Mucosa of descending colon (tissue), 3 donors: Measurements from ENCODE around the gene NHS. TPM values are rescaled to one million over a fixed set of nuclear protein-coding genes. Genes with fewer than 3 reads are reported as not detected.
"Not testable (repeated sequence)": the region's sequence is repeated elsewhere in the genome, so short reads cannot be mapped to it uniquely, and the experiment has no call there.

Experiments used
- ATAC-seq: fragments of 200-7000 bp; cut with Tn5 transposase; one replicate; pipeline ENCODE4 v1.9.1; 2020; ENCODE audit warnings: mild to moderate bottlenecking, moderate library complexity
- DNase-seq, 3 donors: peaks; one replicate each; pipeline ENCODE4 v3.0.0-alpha.2; 2020
- H3K36me3 ChIP-seq: fragments of 200-600 bp; one replicate; pipeline ENCODE4 v1.8.0; 2021; ENCODE audit warnings: low read depth, mild to moderate bottlenecking
- H3K4me1 ChIP-seq: fragments of 200-600 bp; one replicate; pipeline ENCODE4 v1.8.0; 2021; ENCODE audit warnings: low read depth, mild to moderate bottlenecking
- H3K4me3 ChIP-seq: fragments of 200-600 bp; one replicate; pipeline ENCODE4 v1.8.0; 2021; ENCODE audit warnings: mild to moderate bottlenecking
- H3K9me3 ChIP-seq: fragments of 200-600 bp; one replicate; pipeline ENCODE4 v1.8.0; 2021; ENCODE audit warnings: mild to moderate bottlenecking
- CTCF ChIP-seq: fragments of 200-600 bp; IDR thresholded peaks from one replicate; pipeline ENCODE4 v1.8.0; 2022; ENCODE audit warnings: antibody characterized with exemption, mild to moderate bottlenecking
- intact Hi-C, 2 donors: fragments of 100-400 bp; cut with DNase I in 1 of 2; cut with micrococcal nuclease in 1 of 2; formaldehyde crosslinking; loops; one replicate each; pipeline versions ENCODE4 v1.11.0 to v1.11.1; 2022; cut with DNase I, micrococcal nuclease
- total RNA-seq, 3 donors: library from RNA; stranded (reverse); fragmentation: NEBNext Ultra II Directional in 2 of 3; extraction: Animal tissue kit (Norgen Biotek cat#: 25700) in 2 of 3; gene quantifications; one replicate each; pipeline versions ENCODE4 v1.2.1 to v1.2.4, GENCODE V29; 2021 to 2023
- donor health status: DM: no; HTN: no; CAD: no; lungs with moderate emphysema.
- donor health status: DM: no; HTN: no; CAD: no.
- donor health status: DM: no; HTN: yes; CAD: no.

The NHS gene
- total RNA-seq, 3 donors from 2014 or later, result 1.8 to 11.7 (median 2.1) TPM

DNA sequence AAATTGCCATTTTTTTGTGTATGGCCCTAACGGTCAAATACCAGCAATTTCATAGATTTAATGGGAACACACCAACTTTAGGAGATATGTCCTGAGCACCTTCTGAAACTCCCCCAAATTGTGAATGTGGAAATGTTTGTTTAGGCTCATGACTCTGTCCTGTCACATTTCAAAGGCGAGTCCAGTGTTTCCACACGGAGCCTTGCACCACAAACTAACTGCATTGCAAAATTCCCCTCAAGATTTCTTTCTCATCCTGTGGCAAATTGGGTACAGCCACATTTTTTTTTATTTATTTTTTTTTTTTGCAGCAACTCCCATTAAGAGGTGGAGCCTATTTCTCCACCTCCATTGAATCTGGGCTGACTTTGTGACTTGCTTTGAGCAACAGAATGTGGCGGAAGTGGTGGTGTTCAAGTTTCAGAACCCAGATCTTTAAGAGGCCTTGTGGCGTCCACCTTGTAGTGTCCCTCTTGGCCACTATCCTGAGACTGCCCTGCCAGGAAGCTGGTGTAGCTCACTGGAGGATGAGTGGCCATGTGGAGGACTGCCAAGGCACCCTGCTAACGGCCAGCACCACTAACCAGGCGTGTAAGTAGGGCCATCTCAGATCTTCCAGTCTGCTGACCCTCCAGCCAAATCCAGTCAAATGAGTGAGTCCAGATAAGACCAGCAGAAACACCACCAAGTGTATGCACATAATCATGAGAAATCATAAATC, 189.8 kb downstream of the NHS start:
- Histone ChIP-seq H3K36me3 (no peaks in the 10 kb centered on the region), H3K9me3 (no peaks in the 10 kb centered on the region), H3K4me3 (no peak overlapping the region), H3K4me1 (no peaks in the 10 kb centered on the region)
- DNase-seq (no peak), ATAC-seq (no peak)
- no peak for TF ChIP-seq CTCF
- intact Hi-C loops, result no loop called here

- TF ChIP-seq CTCF, result no peak
- Histone ChIP-seq H3K4me1 (no peaks in the 10 kb centered on the region), H3K4me3 (no peak overlapping the region), H3K36me3 (no peaks in the 10 kb centered on the region), H3K9me3 (no peaks in the 10 kb centered on the region)
- intact Hi-C loops, result no loop called here
- DNase-seq (no peak), ATAC-seq (no peak)
These were observed 191.7 kb downstream of the NHS start for GRCh38 chrX:17566740-17567139.

DNA sequence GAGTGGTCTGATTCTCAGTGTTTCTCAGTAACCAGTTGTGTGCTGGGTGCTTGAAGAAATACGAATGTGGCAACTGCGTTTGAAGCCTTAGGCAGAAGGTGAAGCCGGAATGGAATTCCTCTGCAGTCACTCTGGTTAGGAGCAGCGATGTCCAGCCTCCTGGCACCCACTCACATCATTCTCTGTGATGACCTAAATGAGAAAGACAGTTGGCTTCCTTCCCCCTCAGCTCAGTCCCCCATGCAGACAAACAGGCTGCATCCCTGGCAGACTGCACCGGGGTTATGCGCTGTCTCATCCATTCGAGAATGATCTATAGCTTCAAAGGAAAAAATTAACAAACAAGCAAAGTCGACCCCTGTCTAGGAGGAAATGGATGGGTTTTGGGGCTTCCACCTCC, 192.2 kb downstream of the NHS start:
- ATAC-seq (no peak), DNase-seq (no peak)
- no peaks in the 10 kb centered on the region for H3K9me3 ChIP-seq
- intact Hi-C loops, result no loop called here
- H3K36me3 ChIP-seq, result no peaks in the 10 kb centered on the region
- no peaks in the 10 kb centered on the region for H3K4me1 ChIP-seq
- no peak for TF ChIP-seq CTCF
- no peak overlapping the region for H3K4me3 ChIP-seq

- H3K4me3 ChIP-seq, result no peak overlapping the region
- TF ChIP-seq CTCF, result no peak
- intact Hi-C loops, result no loop called here
- H3K36me3 ChIP-seq, result no peaks in the 10 kb centered on the region
- ATAC-seq, result no peak
- H3K9me3 ChIP-seq, result no peaks in the 10 kb centered on the region
- no peak for DNase-seq
- no peaks in the 10 kb centered on the region for H3K4me1 ChIP-seq
These were observed 192.8 kb downstream of the NHS start for GRCh38 chrX:17567821-17568220.

DNA sequence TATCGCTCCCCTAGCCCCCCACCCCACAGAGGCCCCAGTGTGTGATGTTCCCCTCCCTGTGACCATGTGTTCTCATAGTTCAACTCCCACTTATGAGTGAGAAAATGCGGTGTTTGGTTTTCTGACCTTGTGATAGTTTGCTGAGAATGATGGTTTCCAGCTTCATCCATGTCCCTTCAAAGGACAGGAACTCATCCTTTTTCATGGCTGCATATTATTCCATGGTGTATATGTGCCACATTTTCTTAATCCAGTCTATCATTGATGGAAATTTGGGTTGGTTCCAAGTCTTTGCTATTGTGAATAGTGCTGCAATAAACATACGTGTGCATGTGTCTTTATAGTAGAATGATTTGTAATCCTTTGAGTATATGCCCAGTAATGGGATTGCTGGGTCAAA, 193.8 kb downstream of the NHS start:
- intact Hi-C loops, result not testable (repeated sequence)

DNA sequence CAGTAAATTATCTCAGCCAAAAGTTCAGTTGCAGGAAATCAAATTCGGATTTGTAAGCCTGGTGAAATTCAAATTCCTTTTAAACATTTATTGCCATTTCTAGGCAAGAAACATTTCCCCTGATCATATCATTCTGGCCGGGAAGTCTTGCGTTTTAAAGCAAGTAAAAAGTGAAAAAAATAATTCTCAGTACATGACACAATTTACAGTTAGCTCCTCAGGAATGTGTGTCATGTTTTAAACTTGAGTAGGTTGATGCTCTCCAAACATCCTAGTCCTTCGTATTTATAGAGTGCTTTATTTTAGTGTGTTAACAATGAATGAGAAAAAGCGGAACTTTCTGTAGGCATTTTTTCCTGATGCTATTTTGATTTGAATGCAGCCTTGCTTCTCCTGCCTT, 204.0 kb downstream of the NHS start:
- intact Hi-C loops, result no loop called here
- TF ChIP-seq CTCF, result no peak
- H3K4me3 ChIP-seq, result no peak overlapping the region
- no peaks in the 10 kb centered on the region for H3K9me3 ChIP-seq
- DNase-seq (no peak), ATAC-seq (no peak)
- no peaks in the 10 kb centered on the region for H3K4me1 ChIP-seq
- no peaks in the 10 kb centered on the region for H3K36me3 ChIP-seq

More for the DNA sequence above, 193.8 kb downstream of the NHS start:
- not testable (repeated sequence) for H3K4me3 ChIP-seq, H3K4me1 ChIP-seq, DNase-seq, ATAC-seq, H3K9me3 ChIP-seq, H3K36me3 ChIP-seq
